Naive thymus-derived CD4-positive, alpha-beta T cell (primary cell): ENCODE results near the gene SLC43A1. TPM values are rescaled to one million over a fixed set of nuclear protein-coding genes. Genes with fewer than 3 reads are reported as not detected.

Experiments
- ATAC-seq: fragments of 150-1000 bp; cut with Tn5 transposase; 2 replicates; pipeline ENCODE4 v1.10.0; 2021; ENCODE audit warnings: mild to moderate bottlenecking, moderate library complexity
- CTCF ChIA-PET: fragments of 350-600 bp; sonication (Branson Sonifier 250); formaldehyde crosslinking; loops from one replicate; lab custom pipeline; 2021; ENCODE audit warnings: antibody characterized with exemption; lab: Charles Lee
- POLR2A ChIA-PET: fragments of 350-600 bp; sonication (Branson Sonifier 250); formaldehyde crosslinking; loops from one replicate; lab custom pipeline; 2021; ENCODE audit warnings: antibody characterized with exemption, inconsistent platforms; lab: Charles Lee
- DNase-seq, 9 donors: peaks; one replicate each; pipeline versions ENCODE4 v3.0.0 to v3.0.0-alpha.2; 2020 to 2022; ENCODE audit warnings: mixed read lengths in 1 of 9
- H3K27ac ChIP-seq: one replicate; pipeline ENCODE4 v1.7.0; 2013; ENCODE audit warnings: mild to moderate bottlenecking, low read depth, low read length, moderate library complexity
- H3K27me3 ChIP-seq, 2 donors: one replicate each; pipeline ENCODE4 v1.7.0; 2013; ENCODE audit warnings: low read length in 2 of 2, mild to moderate bottlenecking in 2 of 2, moderate library complexity in 2 of 2; ENCODE audit not compliant: control insufficient read depth in 2 of 2, insufficient read depth in 2 of 2
- H3K36me3 ChIP-seq, 3 experiments: 1 replicate in 2 of 3; 2 replicates in 1 of 3; pipeline ENCODE4 v1.7.0; 2013; ENCODE audit warnings: low read length in 3 of 3, mild to moderate bottlenecking in 3 of 3, moderate library complexity in 1 of 3; ENCODE audit not compliant: insufficient read depth in 3 of 3, control insufficient read depth in 2 of 3
- H3K4me1 ChIP-seq, 2 donors: one replicate each; pipeline ENCODE4 v1.7.0; 2013; ENCODE audit warnings: low read length in 2 of 2, mild to moderate bottlenecking in 2 of 2, moderate library complexity in 1 of 2; ENCODE audit not compliant: control insufficient read depth in 2 of 2, insufficient read depth in 2 of 2
- H3K4me3 ChIP-seq: 2 replicates; pipeline ENCODE4 v1.7.0; 2013; ENCODE audit warnings: mild to moderate bottlenecking, low read length
- H3K9me3 ChIP-seq, 3 experiments: 1 replicate in 2 of 3; 2 replicates in 1 of 3; pipeline ENCODE4 v1.7.0; 2013; ENCODE audit warnings: low read length in 3 of 3; ENCODE audit not compliant: control insufficient read depth in 2 of 3
- H3K27ac Mint-ChIP-seq, 9 donors: one replicate each; pipeline ENCODE4 v1.8.0; 2020 to 2022; ENCODE audit warnings: mixed read lengths in 9 of 9, mild to moderate bottlenecking in 8 of 9, moderate library complexity in 5 of 9, inconsistent platforms in 2 of 9
- H3K27me3 Mint-ChIP-seq, 5 donors: one replicate each; pipeline ENCODE4 v1.8.0; 2021 to 2022; ENCODE audit warnings: mixed read lengths in 5 of 5, mild to moderate bottlenecking in 1 of 5
- H3K36me3 Mint-ChIP-seq, 5 donors: one replicate each; pipeline ENCODE4 v1.8.0; 2020 to 2022; ENCODE audit warnings: mixed read lengths in 5 of 5, mild to moderate bottlenecking in 3 of 5, inconsistent platforms in 1 of 5
- H3K4me1 Mint-ChIP-seq, 7 donors: one replicate each; pipeline ENCODE4 v1.8.0; 2020 to 2022; ENCODE audit warnings: mixed read lengths in 7 of 7, mild to moderate bottlenecking in 3 of 7, inconsistent platforms in 1 of 7
- H3K4me3 Mint-ChIP-seq, 10 donors: one replicate each; pipeline ENCODE4 v1.8.0; 2020 to 2022; ENCODE audit warnings: mild to moderate bottlenecking in 10 of 10, mixed read lengths in 10 of 10, moderate library complexity in 6 of 10, inconsistent platforms in 2 of 10
- H3K9me3 Mint-ChIP-seq, 11 donors: one replicate each; pipeline ENCODE4 v1.8.0; 2020 to 2022; ENCODE audit warnings: mixed read lengths in 11 of 11, mild to moderate bottlenecking in 4 of 11, inconsistent platforms in 1 of 11, moderate library complexity in 1 of 11
- intact Hi-C, 2 donors: fragments of 100-400 bp; cut with micrococcal nuclease; formaldehyde crosslinking; loops; one replicate each; pipeline ENCODE4 v1.15.1; 2023
- polyA plus RNA-seq, 2 donors: library from polyadenylated mRNA; unstranded; fragments of 300-500 nt; fragmentation: Illumina TruSeq; gene quantifications; one replicate each; pipeline ENCODE4 v1.2.3, GENCODE V29; 2021
- total RNA-seq, 6 experiments: library from RNA in 5 of 6; stranded (reverse) in 5 of 6; gene quantifications; 1 replicate in 5 of 6; 2 replicates in 1 of 6; pipeline ENCODE4 v1.2.3 and lab custom pipeline; 2021 to 2026

SLC43A1 gene
- total and polyA plus RNA-seq, 7 experiments from 2014 or later, result 10.1 to 19.2 (median 15.4) TPM

DNA sequence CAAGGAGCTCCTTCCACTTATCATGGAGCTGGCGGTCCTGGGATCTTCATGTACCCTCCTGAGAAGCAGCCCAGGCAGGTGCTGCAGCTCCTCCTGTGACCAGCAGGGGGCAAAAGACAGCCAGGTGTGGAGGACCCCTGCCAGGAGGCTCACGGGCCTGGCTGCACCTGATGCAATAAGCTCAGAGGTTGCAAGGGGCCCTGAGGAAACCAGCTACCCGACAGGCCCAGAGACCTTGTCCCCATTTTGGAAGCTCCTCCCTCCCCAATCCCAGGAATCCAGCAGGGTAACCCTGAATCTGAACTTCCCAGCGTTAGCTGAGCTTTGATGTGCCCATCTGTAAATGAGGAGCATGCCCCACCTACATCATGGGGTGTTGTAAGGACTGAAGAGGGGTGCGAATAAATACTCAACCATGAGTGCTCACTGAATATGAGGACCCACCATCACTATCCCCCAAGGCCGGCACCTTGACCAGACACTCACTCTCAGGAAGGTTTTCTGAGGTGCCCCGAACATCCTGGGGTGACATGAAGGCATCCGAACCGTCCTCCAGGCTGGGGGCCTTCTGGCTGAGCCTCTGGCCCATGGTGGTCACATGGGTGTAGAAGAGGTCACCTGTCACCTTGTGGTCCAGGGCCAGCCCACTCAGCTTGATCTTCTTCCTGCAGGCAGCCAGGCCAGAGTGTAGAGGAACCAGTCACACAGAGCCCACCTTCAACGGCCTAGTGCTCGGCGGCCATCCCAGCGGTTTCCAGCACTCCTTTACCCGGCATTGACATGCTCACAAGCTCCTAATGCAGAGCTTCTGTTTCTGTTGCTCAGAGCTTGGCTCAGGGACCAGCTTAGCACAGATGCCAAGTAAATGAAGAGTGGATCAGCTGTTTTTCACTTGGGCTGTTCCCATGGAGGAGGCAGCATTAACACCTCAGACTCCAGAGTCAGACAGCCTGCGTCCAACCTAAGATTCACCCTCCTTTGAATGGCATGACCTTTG is 21.7 kb downstream of the SLC43A1 start:
- Histone ChIP-seq H3K27ac (no peak overlapping the region), H3K4me1 (peaks cover 0 to 3% of the 10 kb centered on the region in 2 donors), H3K27me3 (no peaks in the 10 kb centered on the region), H3K9me3 (no peaks in the 10 kb centered on the region), H3K4me3 (no peak overlapping the region), H3K36me3 (peaks cover 0 to 17% (median 0%) of the 10 kb centered on the region in 3 experiments)
- Mint-ChIP-seq H3K36me3 (peaks cover 0 to 30% (median 18%) of the 10 kb centered on the region in 5 donors), H3K4me3 (no peak overlapping the region), H3K27me3 (peaks cover 0 to 3% (median 0%) of the 10 kb centered on the region in 5 donors), H3K27ac (peak overlapping the region in 1 of 9 donors; percentile 5), H3K4me1 (peaks cover 0 to 11% (median 0%) of the 10 kb centered on the region in 7 donors), H3K9me3 (no peaks in the 10 kb centered on the region)
- intact Hi-C loops, result loop anchor here (1.0 to 10.0 kb wide), 8 partner anchors 20 to 1031 kb away; partner anchors contain the start of gene UBE2L6 (in 1 of the 2)
- ATAC-seq (peak; percentile 89), DNase-seq (peak; percentile 51 to 77 (median 67))
- ChIA-PET CTCF (interaction anchor here (0.5 to 14.7 kb wide), 31 partner anchors 8 to 1664 kb away, joined by 3 to 286 read pairs (median 5); partner anchors contain the start of genes RTN4RL2, SLC43A1, TIMM10 and UBE2L6), POLR2A (interaction anchor here (0.5 to 1.5 kb wide), 11 partner anchors 10 to 157 kb away, joined by 3 to 11 read pairs (median 5); partner anchors contain the start of genes SLC43A1 and TIMM10)

DNA sequence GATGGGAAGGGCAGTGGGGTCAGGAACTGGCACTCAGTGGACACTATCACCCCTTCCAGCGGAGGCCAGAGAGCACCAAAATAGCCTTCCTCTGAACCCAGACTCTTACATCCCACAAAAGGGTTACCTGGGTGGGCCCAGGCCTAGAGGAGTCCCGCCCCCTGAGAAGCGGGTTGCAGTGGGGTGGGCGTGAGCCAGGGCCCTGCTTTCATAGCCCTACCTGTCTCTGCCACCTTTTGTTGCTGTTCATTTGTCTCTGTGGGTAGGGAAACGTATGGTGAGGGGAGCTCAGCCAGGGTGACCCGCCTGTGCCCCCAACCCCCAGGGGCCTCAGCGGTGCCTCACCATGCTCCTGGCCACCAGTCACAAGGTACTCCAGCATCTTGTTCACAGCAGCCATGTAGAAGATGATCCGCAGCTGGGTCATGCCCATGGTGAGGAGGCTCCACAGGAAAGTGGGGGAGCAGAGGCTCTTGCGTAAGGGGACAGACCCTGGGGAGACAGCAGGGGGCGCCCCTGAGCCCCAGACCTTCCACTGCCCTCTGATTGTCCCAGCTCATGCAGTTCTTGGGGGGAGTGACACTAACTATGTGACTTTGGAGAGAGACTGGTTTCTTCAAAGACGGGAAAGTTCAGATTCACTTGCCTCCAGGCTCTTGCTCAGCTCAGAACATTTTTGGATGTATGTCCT is 24.0 kb downstream of the SLC43A1 start:
- peak in 6 of 9 donors; percentile 43 to 64 (median 46) for DNase-seq
- no peak overlapping the region for H3K27ac Mint-ChIP-seq
- H3K9me3 ChIP-seq, result no peaks in the 10 kb centered on the region
- POLR2A ChIA-PET, result interaction anchor here (1.2 to 1.3 kb wide), 2 partner anchors 35 to 37 kb away, joined by 5 to 6 read pairs; no protein-coding TSS in a partner anchor
- peaks cover 0 to 14% (median 3%) of the 10 kb centered on the region in 5 donors for H3K27me3 Mint-ChIP-seq
- H3K4me1 Mint-ChIP-seq, result peaks cover 0 to 11% (median 0%) of the 10 kb centered on the region in 7 donors
- no peak overlapping the region for H3K27ac ChIP-seq
- H3K9me3 Mint-ChIP-seq, result no peaks in the 10 kb centered on the region
- no peak overlapping the region for H3K4me3 Mint-ChIP-seq
- H3K27me3 ChIP-seq, result no peaks in the 10 kb centered on the region
- intact Hi-C loops, result loop anchor here (1.0 to 10.0 kb wide), 5 partner anchors 34 to 1033 kb away; partner anchors contain the start of gene UBE2L6 (in 1 of the 2)
- CTCF ChIA-PET, result interaction anchor here (0.7 to 14.7 kb wide), 5 partner anchors 20 to 150 kb away, joined by 3 to 286 read pairs (median 7); partner anchors contain the start of genes RTN4RL2 and TIMM10
- H3K36me3 Mint-ChIP-seq, result peaks cover 0 to 43% (median 33%) of the 10 kb centered on the region in 5 donors
- H3K4me3 ChIP-seq, result no peak overlapping the region
- peaks cover 0 to 29% (median 0%) of the 10 kb centered on the region in 3 experiments for H3K36me3 ChIP-seq
- peaks cover 0 to 3% of the 10 kb centered on the region in 2 donors for H3K4me1 ChIP-seq
- peak; percentile 62 for ATAC-seq

DNA sequence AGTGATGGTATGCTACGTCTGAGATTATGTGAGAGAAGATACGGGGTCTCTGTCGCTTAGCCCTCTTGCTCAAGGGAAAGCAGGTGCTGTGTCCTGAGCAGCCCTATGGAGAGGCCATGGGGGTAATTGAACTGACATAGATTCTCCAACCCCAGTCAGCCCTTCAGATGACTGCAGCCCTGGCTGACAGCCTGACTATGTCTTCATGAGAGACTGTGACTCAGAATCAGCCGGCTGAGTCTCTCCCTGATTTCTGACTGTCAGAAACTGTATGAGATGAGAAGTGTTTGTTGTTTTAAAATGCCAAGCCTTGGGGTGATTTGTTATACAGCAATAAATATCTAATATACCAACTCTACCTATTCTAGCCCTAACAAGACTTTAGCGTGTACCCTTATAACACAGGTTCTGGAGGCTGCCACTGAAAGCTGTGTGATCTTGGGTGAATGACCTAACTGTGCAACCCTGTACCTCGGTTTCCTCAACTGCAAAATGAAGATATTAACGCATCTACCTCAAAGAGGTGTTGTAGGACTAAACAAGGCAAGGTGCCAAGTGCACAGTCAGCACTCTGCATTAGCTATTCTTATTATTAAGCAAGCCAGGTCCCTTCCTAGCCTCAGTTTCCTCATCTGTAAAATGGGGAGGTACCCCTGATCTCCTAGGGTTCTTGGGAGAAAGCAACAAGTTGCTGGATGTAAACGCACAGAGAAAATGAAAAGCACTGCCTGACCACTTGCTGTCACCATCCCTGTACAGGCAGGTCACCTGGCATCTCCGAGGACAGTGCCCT is 24.9 kb downstream of the SLC43A1 start:
- H3K27me3 Mint-ChIP-seq, result peaks cover 0 to 17% (median 5%) of the 10 kb centered on the region in 5 donors
- Histone ChIP-seq H3K4me3 (no peak overlapping the region), H3K27me3 (no peaks in the 10 kb centered on the region), H3K27ac (no peak overlapping the region), H3K9me3 (no peaks in the 10 kb centered on the region), H3K4me1 (peaks cover 0 to 3% of the 10 kb centered on the region in 2 donors), H3K36me3 (peaks cover 0 to 24% (median 0%) of the 10 kb centered on the region in 3 experiments)
- no peak overlapping the region for H3K4me3 Mint-ChIP-seq
- DNase-seq (no peak), ATAC-seq (no peak)
- no peaks in the 10 kb centered on the region for H3K9me3 Mint-ChIP-seq
- peaks cover 0 to 42% (median 36%) of the 10 kb centered on the region in 5 donors for H3K36me3 Mint-ChIP-seq
- ChIA-PET CTCF (interaction anchor here (4.6 to 14.7 kb wide), 2 partner anchors 32 to 37 kb away, joined by 39 to 286 read pairs; partner anchors contain the start of genes RTN4RL2 and TIMM10), POLR2A (interaction anchor here (1.3 kb wide), 1 partner anchor 38 kb away, joined by 5 read pairs; no protein-coding TSS in a partner anchor)
- intact Hi-C loops, result loop anchor here (1.0 to 10.0 kb wide), 5 partner anchors 33 to 1034 kb away; partner anchors contain the start of gene UBE2L6 (in 1 of the 2)
- H3K27ac Mint-ChIP-seq, result peak overlapping the region in 1 of 9 donors; percentile 20
- H3K4me1 Mint-ChIP-seq, result peaks cover 0 to 11% (median 0%) of the 10 kb centered on the region in 7 donors

DNA sequence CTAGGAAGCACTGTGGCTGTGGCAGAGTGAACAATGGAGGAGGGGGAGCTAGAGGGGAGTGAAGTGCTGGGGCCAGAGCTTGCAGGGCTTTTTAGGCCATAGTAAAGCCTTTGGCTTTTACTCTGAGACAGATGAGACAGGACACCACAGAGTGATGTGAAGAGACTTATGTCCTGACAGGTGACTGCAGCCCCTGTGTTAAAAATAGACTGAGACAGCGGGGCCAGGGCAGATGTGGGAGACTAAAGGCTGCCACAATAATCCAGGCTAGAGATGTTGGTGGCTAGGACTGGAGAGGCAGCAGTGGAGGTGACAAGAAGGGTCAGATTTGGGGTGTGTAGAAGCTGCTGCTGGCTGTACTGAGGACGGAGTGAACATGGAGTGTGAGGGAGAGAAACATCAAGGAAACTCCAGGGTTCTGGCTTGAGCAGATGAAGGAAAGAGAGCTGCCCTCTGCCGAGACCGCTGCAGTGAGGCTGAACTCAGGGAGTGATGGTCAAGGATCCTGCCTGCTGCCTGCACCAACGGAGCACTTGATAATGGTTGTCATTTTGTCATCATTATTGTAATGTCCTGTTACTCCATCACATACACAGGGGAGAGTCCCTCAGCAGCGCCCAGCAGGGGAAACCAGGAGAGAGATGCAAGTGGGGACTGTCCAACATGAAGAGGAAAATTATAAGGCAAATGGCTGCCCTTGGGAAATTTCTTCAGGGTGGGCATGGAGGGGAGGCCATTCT is 27.4 kb downstream of the SLC43A1 start:
- no peak for ATAC-seq
- Mint-ChIP-seq H3K4me1 (peaks cover 0 to 4% (median 2%) of the 10 kb centered on the region in 7 donors), H3K4me3 (no peak overlapping the region), H3K36me3 (peaks cover 2 to 49% (median 45%) of the 10 kb centered on the region in 5 donors), H3K27me3 (peaks cover 7 to 29% (median 11%) of the 10 kb centered on the region in 5 donors), H3K27ac (no peak overlapping the region), H3K9me3 (no peaks in the 10 kb centered on the region)
- intact Hi-C loops, result no loop called here
- peaks cover 0 to 33% (median 0%) of the 10 kb centered on the region in 3 experiments for H3K36me3 ChIP-seq
- no peak for DNase-seq
- CTCF ChIA-PET, result interaction anchor here (1.3 to 14.7 kb wide), 2 partner anchors 32 to 40 kb away, joined by 3 to 286 read pairs; partner anchors contain the start of gene TIMM10
- no peak overlapping the region for H3K27ac ChIP-seq
- H3K27me3 ChIP-seq, result no peaks in the 10 kb centered on the region
- no peak overlapping the region for H3K4me3 ChIP-seq
- H3K4me1 ChIP-seq, result peaks cover 5 to 7% of the 10 kb centered on the region in 2 donors
- POLR2A ChIA-PET, result interaction anchor here (1.1 kb wide), 1 partner anchor 31 kb away, joined by 3 read pairs; no protein-coding TSS in a partner anchor
- no peaks in the 10 kb centered on the region for H3K9me3 ChIP-seq
